NCI-H2107 (cell line): ENCODE results near the gene PRELID2.

Source experiments
- DNase-seq: peaks from one replicate; lab custom pipeline; 2025; lab: John Stamatoyannopoulos, UW

Gene PRELID2

DNA sequence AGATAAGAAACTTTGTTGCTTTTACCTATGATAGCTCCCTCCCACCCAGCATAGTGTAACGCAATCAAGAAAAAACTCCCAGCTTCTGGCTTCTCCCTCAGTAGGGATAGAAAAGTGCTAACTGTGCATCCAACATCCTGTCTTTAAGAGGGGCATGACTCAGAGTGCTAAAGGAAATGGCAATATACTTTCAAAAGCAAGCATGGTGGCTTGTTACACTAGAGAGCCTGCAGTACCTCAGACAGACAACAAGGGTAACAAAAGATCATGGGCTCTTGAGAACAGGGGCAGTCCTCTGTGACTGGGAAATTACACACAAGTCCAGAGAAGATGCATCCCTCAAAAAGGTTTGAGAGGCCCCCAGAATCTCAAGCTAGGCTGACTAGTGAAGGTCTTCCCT lies 37.8 kb downstream of the PRELID2 start:
- no peak for DNase-seq

DNA sequence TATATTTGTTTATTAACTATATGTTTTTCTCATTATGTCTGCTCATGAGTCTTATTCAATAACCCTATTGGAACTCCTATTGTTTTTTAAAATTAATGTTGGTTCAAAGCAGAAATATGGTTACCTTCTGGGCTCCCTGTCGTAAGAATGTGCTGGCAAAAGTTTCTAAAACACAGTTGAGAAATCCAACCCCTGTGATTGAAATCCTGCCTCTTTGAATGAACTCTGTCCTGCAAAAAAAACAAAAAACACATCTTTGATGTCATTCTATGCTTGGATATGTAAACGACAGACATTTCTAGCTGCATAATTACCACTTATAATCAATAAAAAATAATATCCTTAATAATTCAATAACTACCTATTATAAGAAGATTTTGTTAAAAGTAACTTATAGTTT lies 38.8 kb downstream of the PRELID2 start:
- no peak for DNase-seq

DNA sequence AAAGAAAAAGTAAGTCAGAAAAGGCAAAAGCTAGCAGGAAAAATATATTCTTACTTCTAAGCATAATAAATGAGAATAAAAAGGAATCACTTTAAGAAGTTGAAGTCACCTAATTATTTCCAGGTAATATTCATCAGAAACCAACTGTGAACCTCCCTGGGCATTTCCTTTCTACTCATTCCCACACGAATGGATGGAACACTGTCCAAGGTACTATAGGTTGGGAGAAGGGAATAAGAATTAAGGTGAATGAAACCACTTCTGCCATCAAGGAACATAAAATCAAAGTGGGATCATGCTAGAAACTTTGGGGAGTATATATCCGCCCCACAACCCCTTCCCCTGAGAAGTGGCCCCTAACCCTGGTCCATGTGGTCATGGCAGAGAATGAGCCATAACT lies 41.6 kb downstream of the PRELID2 start:
- no peak for DNase-seq

DNA sequence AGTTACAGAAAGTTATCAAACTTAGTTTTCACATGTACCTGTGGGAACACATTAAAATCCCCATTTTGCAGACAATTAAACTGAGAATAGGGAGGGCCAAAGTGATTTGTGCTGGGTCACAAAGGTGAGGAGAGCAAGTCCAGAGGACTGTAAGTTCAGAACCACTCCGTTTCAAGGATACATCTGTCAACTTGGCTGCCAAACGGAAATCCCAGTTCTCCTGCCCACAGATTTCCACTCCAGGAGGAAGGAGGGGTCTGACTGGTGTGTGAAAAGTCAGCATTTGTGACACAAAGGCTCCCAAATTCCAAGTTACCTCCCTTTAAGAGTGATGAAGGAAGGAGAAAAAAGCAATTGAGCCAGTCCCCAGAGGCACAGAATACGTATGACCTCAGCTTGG lies 42.3 kb downstream of the PRELID2 start:
- no peak for DNase-seq

DNA sequence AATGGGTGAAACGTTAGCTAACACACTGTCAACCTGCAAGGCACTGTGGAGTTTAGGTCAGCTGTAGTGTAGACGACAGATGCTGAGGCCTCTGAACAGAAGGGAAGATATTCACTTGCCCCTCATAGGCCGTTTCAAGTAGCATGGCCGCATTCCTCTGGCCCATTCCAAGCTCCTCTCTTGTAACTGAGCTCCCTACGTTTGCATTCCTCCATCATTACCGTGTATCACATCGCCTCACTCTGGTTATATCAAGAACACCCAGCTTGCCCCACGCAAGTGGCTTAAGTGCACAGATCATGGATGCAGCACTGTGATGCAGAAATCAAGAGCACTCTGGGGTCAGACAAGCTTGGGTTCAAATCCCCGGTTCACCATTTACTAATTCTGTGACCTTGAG lies 43.3 kb downstream of the PRELID2 start:
- no peak for DNase-seq

DNA sequence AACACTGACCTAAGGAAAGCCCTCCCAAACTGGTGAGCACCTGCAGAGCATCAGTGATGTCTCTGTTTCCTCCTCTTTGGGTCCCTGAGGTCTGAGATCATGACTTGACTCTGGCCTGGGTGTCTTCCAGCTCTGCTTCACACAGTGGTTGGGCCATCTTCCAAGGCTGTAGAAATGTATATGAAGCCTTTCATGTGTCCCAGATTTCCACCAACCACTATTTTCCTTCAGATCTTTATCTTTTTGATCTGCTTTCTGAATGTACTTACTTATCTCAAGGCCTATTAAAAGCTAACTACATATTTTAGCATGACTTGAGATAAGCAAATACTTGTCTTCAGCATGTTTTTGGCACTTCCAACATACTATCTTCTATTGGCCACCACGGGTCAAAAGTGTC lies 47.1 kb downstream of the PRELID2 start:
- DNase-seq, result no peak

DNA sequence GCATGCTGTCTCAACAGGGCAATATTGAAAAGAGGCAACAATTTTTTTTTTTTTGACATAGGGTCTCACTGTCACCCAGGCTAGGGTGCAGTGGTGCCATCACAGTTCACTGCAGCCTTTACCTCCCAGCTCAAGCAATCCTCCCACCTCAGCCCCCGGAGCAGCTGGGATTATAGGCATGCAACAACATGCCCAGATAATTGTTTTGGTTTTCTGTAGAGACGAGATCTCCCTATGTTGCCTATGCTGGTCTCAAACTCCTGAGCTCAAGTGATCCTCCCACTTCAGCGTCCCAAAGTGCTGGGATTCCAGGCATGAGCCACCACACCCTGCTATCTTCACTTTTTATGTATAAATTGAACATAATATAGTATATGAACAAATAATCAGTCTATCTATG lies 47.6 kb downstream of the PRELID2 start:
- DNase-seq, result no peak

DNA sequence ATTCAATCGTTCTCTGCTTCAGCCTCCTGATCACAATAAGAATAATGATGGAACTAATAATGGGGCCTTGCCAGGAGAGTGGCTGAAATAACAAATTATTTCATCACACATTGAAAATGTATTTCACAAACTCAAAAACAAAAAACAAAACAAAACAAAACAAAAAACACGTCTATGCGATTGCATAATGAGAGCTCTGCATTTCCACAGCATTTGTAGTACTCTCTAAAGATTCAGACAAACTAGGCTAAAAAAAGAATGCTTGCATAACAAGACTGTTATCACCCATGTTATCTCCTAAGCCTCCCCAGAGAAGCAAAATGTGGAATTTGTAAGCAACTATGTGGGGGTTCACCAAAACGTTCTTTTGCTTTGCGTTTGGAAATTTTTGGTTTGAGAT lies 48.1 kb downstream of the PRELID2 start:
- no peak for DNase-seq

DNA sequence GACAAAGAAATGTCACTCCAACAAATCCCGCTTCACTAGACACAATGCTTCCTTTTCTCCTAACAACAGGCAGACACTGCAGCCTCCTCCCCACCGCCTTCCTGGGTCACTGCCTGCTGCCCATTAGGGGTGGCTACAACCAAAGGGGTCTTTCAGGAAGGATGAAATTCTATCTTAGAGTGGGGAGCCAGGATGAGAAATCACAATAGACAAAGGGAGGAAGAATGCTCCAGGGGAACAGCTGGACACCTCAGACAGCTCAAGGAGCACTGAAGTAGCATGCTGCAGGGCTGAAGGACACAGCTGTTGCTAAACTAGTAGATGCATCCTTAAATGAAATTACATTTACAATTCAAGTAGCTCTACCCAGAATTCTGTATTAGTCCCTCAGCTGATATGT lies 54.2 kb downstream of the PRELID2 start:
- no peak for DNase-seq

DNA sequence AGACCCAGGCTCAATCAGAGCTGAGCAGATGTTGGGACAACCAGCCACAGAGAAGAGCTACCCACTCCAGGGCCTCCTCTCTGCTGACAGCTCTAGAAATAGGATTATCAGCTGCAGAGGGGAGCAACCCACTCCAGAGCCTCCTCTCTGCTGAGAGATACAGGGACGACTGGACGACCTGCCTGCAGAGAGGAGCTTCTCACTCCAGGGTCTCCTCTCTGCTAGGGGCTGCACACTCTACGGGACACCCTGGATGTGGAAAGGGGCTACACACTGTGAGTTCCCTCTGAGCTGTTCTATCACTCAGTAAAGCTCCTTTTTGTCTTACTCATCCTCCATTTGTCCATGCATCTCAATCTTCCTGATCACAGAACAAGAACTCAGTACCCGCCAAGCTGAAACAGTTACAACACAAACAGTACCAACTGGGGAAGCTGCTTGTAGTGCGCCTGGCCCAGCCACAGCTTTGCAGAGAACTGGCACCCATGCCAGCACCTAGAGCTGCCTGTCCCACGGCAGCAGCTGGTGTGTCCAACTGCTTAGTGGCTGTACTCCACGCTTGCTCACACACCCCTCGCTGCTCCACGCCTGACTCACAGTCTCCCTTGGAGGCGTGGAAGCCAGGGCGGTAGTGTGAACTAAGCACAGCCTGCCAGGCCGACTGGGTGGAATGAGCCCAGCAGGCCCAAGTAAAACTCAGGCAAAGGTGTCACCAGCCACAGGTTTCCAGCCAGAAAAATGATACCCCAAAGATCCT lies 56.8 kb downstream of the PRELID2 start:
- no peak for DNase-seq

DNA sequence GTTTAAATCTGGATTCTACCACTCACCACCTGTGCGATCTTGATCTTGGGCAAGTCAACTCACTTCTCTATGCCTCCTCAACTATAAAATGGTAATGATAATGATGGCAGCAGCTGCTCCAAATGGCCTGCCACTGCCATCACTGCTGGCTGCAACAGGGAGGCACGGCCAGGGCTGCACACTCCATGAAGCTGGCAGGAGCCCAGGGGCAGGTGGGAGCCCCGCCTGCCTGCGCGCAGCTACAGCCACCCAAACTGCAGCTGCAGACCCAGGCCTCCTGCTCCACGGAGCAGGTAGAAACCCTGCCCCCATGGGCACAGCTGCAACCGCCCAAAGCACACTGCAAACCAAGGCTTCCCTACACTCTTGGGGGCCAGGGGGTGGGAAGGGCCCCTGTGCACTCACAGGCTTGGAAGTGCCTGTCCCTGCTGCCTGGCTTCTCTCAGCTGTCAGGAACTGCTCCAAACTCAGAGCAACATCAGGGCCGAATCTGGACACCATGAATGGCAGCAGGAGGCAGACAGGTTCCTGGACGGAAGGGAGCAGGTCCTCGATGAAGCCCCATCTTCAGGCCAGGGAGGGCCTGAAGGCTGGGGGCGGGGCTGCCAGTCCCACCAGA lies 57.6 kb downstream of the PRELID2 start:
- DNase-seq, result no peak

DNA sequence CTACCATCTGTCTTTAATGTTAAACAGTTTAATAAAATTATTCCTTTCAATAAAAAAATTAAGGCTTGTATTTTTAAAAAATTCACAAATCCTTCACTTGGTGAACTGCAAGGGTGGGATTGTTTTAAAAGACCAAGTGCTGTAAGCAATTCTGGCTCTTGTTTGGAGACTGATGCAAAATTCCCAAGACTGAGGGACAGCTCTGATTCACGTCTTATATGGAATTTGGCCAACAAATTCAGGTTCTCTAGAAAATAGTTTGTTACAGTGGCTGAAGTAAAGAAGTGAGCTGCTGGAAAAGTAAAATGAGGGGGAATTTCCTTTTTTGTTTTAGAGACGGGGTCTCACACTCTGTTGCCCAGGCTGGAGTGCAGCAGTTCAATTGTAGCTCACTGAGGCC lies 58.3 kb downstream of the PRELID2 start:
- DNase-seq, result no peak

DNA sequence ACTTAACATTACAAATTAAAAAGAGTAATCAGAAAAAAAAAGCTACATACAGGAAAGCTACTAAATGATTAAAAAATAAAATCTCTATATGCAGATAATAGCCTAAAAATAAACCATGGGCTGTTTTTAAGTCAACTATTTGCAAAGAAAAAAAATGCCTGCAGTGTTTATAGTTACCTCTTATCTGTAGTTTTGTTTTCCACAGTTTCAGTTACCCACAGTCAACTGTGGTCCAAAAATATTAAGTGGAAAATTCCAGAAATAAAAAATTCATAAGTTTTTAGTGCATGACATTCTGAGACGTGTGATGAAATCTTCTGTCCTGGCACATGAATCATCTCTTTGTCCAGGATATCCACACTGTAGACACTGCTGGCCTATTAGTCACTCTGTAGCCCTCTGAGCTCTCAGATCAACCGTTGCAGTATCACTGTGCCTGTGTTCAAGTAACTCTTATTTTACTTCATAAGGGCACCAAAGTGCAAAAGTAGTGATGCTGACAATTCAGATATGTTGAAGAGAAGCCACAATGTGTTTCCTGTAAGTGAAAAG lies 59.2 kb downstream of the PRELID2 start:
- no peak for DNase-seq

DNA sequence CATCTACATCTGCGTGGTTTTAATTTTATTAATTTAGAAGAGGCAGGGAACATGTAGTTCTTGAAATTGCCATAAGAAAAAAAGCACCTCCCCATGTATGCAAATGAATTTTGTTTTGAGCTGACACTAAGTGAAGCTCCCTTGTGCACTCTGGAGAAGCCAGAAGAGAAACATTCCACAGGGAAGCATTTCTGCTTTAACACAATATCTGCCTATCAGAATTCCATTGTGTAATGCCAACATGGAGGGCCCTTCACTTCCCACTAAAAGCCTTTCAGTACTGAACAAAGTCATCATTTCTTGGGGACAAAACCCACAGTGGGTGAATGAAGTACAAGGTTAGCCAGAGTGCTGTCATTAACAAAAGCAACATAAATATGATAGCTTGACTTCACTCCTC lies 59.7 kb downstream of the PRELID2 start:
- no peak for DNase-seq

DNA sequence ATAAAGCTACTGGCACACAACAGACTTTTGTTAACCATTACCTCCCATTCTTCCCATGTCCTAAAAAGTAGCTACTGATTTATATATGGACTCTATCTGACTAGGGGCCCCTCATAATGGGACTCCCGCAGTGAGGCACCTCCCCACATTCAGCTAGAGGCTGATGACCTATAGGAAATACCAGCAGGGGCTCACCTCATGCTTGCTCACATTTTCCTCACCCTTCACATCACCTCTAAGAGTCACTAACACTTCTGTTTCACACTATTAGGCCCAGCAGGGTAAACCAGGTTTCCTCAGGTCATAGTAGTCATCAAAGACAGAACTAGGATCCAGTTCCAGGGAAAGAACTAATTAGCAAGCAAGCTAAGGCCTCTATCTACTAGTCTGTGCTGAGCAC lies 60.7 kb downstream of the PRELID2 start:
- DNase-seq, result no peak

DNA sequence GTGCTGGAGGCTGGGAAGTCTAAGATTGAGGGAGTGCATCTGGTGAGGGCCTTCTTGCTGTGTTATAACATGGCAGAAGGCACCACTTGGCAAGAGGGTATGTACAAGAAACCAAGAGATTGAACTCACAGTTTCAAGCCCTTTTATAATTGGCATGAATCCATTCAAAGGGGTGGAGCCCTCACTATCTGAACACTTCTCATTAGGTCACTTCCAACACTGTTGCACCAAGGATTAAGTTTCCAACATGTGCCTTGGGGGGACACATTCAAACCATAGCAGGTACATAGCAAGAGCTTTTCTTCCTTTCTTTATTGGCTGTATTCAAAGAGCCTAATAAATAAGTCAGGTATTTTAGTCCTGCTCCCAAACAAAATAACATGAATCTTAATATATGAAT lies 62.7 kb downstream of the PRELID2 start:
- no peak for DNase-seq

DNA sequence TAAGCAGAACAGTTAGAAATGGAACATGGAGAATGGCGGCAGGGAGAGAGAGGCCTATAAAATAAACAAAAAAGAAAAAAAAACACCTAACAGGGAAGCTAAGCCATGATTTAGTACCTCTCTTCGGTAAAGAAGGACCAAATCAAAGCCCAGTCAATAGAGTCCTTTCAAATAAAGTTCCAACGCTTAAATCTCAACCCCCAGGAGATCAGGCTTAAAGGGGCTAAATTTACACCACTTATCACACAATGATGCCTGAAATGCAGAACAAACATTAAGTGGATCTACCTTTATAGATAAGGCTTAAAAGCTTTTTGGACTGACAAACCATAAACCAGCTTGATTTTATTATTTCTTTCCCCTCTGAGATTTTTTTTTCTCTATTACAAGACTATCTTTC lies 66.3 kb downstream of the PRELID2 start:
- DNase-seq, result no peak

DNA sequence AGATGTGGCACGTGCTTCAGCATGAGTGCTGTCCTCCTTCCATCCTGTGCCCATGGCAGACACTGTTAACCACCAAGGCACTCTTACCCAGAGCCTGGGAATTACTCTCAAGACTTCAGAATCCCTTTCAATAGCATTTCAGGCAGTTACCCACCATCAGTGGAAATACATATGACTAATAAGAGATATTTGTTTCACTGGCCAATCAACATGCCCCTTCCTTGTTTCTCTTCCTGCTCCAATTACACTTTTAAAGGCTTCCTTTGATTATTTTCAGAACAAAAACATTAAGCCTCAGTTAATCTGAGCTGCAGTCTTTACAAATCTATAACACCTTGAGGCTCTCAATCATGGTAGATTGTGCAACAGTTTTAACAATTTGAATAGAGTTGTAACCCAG lies 70.8 kb downstream of the PRELID2 start:
- no peak for DNase-seq

DNA sequence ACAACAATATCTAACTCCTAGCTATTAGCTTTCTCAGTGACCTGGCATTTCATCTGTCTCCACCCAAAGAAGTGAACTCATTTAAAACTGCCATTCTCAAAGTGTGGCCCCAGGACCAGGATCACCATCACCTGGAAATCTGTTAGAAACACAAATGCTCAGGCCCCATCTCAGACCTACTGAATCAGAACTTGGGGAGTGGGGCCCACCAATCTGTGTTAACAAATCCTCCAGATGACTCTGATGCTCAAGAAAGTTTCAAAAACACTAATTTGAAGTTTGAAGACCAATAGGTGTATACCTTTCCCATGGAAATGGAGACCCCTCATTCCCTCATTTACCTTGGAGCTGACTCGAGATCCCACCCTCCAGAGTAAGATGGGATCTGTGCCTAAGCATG lies 72.3 kb downstream of the PRELID2 start:
- no peak for DNase-seq

DNA sequence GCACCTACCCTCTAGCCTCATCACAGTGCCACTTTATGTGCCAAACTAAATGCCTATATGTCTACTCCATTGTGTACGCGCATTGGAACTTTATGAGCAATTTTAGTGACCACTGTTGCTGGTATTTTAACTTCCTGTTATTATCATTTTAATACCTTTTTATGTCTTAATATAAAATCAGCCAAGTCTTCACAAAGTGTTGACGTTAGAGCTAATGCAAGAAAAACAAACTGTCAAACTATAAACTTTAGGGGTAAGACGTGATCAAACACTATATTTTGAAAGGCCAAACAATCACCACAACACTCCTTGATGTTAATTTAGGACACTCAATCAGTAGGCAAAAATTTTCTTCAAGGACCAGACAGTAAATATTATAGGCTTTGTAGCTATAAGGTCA lies 73.9 kb downstream of the PRELID2 start:
- no peak for DNase-seq

DNA sequence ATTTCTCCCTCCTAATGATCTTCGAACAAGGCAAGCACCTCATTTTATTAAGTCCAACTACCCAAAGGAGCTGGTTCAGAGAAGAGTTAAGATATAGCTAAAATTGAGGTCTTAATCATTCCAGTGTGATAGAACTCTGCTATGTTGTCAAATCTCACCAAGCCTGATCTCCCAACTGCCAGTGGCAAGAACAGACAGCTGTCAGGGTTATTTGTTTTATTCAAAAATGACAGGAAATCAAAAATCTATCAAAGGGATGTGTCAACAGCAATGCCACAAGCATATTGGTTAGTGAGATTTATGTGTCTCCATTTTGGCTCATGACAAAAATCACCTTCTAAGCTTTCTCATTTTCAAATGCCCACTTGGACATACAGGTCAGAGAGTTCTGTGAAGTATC lies 74.5 kb downstream of the PRELID2 start:
- no peak for DNase-seq

DNA sequence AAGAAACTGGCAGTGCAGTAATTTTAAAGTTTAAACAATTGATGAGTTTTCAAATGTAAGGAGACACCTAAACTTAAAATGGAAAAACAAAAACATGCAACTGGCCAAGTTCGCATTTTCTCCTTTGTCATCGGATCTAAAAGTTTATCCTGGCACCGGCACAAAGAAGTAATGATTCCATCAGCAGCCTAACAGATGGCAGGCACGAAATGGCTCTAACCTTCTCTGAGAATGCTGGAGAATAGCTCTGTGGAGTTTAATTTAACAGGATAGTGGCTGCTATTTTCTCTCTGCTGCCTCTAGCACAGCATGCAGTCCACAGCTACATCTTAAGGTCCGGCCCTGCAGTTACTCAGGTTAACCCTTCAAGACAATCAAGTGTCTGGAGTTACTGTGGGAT lies 82.2 kb downstream of the PRELID2 start:
- DNase-seq, result no peak

DNA sequence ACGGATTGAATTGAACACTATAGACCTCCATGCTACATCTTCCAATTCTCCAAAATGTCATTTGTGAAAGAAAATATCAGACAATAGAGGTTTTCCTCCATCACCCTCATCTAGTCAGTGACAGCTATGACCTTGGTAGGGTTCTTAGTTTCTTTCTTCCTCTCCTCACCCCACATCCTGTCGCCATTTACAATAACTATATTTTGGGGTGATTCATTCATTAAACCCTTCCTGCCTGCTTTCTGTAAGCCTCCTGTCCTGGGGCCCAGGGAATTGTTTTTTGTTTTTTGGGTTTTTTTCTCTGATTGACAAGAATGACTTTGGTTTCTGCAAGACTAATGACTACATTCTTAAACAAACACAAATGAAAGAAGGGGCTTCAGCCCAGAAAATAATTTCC lies 82.6 kb downstream of the PRELID2 start:
- DNase-seq, result no peak

DNA sequence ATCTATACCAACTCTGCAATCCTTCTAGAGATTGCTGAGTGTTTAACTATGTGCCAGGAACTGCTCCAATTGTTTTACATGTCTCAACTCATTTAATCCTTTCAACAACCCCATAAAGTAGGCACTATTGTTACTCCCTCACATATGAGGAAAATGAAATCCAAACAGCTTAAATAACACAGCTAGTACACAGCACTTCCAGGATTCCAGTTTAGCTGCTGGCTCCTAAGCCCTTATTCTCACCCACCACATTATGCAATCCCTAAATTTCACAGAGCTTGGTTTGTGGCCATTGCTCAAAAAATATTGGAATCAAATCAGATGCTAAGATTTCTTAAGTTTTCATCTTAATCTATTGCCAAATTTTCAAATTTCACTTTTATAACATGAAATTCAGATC lies 84.9 kb downstream of the PRELID2 start:
- no peak for DNase-seq
